ENCODE data around the gene KRT4. TPM values are rescaled to one million over a fixed set of nuclear protein-coding genes. Genes with fewer than 3 reads are reported as not detected.
"Not testable (repeated sequence)": the region's sequence is repeated elsewhere in the genome, so short reads cannot be mapped to it uniquely, and the experiment has no call there.

The KRT4 gene
- total RNA-seq, 2 experiments from 2014 or later, result not detected

- Histone ChIP-seq H3K4me1 (ENCODE audit: insufficient read depth, low read length) (no peaks in the 10 kb centered on the region), H3K27ac (ENCODE audit: low read depth in 1 of 2, low read length in 2 of 2) (no peak overlapping the region), H3K4me3 (ENCODE audit: low read length) (no peak overlapping the region), H3K36me3 (ENCODE audit: insufficient read depth, low read length) (no peaks in the 10 kb centered on the region), H3K9me3 (ENCODE audit: control insufficient read depth in 1 of 2, insufficient read depth in 1 of 2, low read length in 2 of 2) (no peaks in the 10 kb centered on the region), H3K27me3 (ENCODE audit: control insufficient read depth in 1 of 2, insufficient read depth in 2 of 2, low read length in 2 of 2) (peaks cover 0 to 4% of the 10 kb centered on the region in 2 experiments)
- intact Hi-C loops (cut with DNase I, micrococcal nuclease), result no loop called here
- DNase-seq (no peak), ATAC-seq (ENCODE audit: poor library complexity) (no peak)
- H3K27me3 Mint-ChIP-seq, result peaks cover 9% of the 10 kb centered on the region
- CTCF ChIA-PET, result no interaction called here
- H3K4me3 Mint-ChIP-seq, result no peak overlapping the region
- no peaks in the 10 kb centered on the region for H3K9me3 Mint-ChIP-seq
- TF ChIP-seq CTCF (IDR thresholded peaks at IDR 0.05), result no peak
- H3K36me3 Mint-ChIP-seq (ENCODE audit: low read depth), result no peaks in the 10 kb centered on the region
- POLR2A ChIA-PET, result no interaction called here
- H3K4me1 Mint-ChIP-seq (ENCODE audit: low read depth), result peaks cover 5% of the 10 kb centered on the region
- H3K27ac Mint-ChIP-seq, result no peak overlapping the region
These were observed 17.5 kb downstream of the KRT4 start for GRCh38 chr12:52796429-52796794.

DNA sequence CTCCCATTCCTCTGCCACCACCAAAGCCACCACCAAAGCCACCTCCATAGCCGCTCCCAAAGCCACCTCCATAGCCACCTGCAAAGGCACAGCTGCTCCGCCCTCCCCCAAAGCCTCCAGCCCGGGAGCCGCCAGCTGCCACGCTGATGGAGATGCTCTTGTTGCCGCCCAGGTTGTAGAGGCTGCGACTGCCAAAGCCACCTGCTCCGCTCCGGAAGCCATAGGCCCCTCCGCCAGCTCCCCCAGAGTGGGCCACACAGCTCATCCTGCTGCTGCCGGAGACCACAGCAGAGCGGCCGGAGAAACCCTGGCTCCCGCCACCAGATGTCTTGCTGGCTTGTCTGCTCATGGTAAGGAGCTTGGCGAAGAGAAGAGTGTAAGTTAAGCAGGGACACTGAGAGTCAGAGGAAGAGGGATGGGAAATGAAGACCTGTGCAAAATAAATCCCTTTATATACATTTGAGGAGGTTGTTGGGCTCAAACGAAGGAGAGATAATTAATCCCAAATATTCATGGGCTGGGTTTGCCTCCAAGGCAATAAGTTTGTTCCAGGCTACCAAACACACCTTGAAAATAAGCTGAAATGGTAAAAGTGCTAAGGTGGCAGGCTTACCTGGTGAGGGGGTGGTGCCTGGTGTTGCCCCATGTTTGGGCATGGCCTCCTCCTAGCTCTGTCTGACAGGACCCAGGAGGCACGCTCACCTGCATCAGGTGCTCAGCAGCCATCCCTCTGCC is 18.1 kb downstream of the KRT4 start, which contains the start of gene KRT3:
TSS of gene KRT3 (minus strand) at position 424 of the 735 bp plus-strand sequence. CDS start at position 349, 75 bp downstream.
- intact Hi-C loops (cut with DNase I, micrococcal nuclease), result no loop called here
- H3K4me1 ChIP-seq (ENCODE audit: insufficient read depth, low read length), result no peaks in the 10 kb centered on the region
- Mint-ChIP-seq H3K9me3 (no peaks in the 10 kb centered on the region), H3K4me3 (no peak within 1 kb of the TSS), H3K27me3 (peaks cover 9% of the 10 kb centered on the region), H3K27ac (no peak within 1 kb of the TSS), H3K4me1 (ENCODE audit: low read depth) (peaks cover 5% of the 10 kb centered on the region), H3K36me3 (ENCODE audit: low read depth) (no peaks in the 10 kb centered on the region)
- DNase-seq (no peak), ATAC-seq (ENCODE audit: poor library complexity) (no peak)
- H3K27ac ChIP-seq (ENCODE audit: low read depth in 1 of 2, low read length in 2 of 2), result no peak within 1 kb of the TSS
- H3K27me3 ChIP-seq (ENCODE audit: control insufficient read depth in 1 of 2, insufficient read depth in 2 of 2, low read length in 2 of 2), result peaks cover 0 to 8% of the 10 kb centered on the region in 2 experiments
- H3K9me3 ChIP-seq (ENCODE audit: control insufficient read depth in 1 of 2, insufficient read depth in 1 of 2, low read length in 2 of 2), result no peaks in the 10 kb centered on the region
- ChIA-PET CTCF (no interaction called here), POLR2A (no interaction called here)
- H3K36me3 ChIP-seq (ENCODE audit: insufficient read depth, low read length), result no peaks in the 10 kb centered on the region
- TF ChIP-seq CTCF (IDR thresholded peaks at IDR 0.05), result no peak
- no peak within 1 kb of the TSS for H3K4me3 ChIP-seq (ENCODE audit: low read length)

- POLR2A ChIA-PET; H3K27ac Mint-ChIP-seq; H3K4me1 ChIP-seq (ENCODE audit: insufficient read depth, low read length); DNase-seq; H3K4me3 ChIP-seq (ENCODE audit: low read length); CTCF ChIA-PET; H3K9me3 ChIP-seq (ENCODE audit: control insufficient read depth in 1 of 2, insufficient read depth in 1 of 2, low read length in 2 of 2); H3K27ac ChIP-seq (ENCODE audit: low read depth in 1 of 2, low read length in 2 of 2); H3K4me3 Mint-ChIP-seq; H3K36me3 Mint-ChIP-seq (ENCODE audit: low read depth); ATAC-seq (ENCODE audit: poor library complexity); H3K36me3 ChIP-seq (ENCODE audit: insufficient read depth, low read length); H3K9me3 Mint-ChIP-seq; intact Hi-C loops (cut with DNase I, micrococcal nuclease): not testable (repeated sequence)
- H3K27me3 Mint-ChIP-seq, result peaks cover 15% of the 10 kb centered on the region
- H3K4me1 Mint-ChIP-seq (ENCODE audit: low read depth), result peaks cover 11% of the 10 kb centered on the region
- H3K27me3 ChIP-seq (ENCODE audit: control insufficient read depth in 1 of 2, insufficient read depth in 2 of 2, low read length in 2 of 2), result peaks cover 0 to 13% of the 10 kb centered on the region in 2 experiments
These were observed 18.6 kb downstream of the KRT4 start for GRCh38 chr12:52795332-52795674.
